Skin of body (tissue), 2 donors: ENCODE results near the gene ATP13A3. TPM values are rescaled to one million over a fixed set of nuclear protein-coding genes. Genes with fewer than 3 reads are reported as not detected.
"Not testable (repeated sequence)": the region's sequence is repeated elsewhere in the genome, so short reads cannot be mapped to it uniquely, and the experiment has no call there.

Experiments
- DNase-seq: peaks from one replicate; lab custom pipeline; 2025; lab: John Stamatoyannopoulos, UW
- total RNA-seq: library from RNA; depleted of rRNA; stranded (reverse); fragments of >200 nt; gene quantifications from one replicate; pipeline ENCODE4 v1.2.3, GENCODE V29; 2014

Gene ATP13A3
- 73.5 TPM for total RNA-seq

DNA sequence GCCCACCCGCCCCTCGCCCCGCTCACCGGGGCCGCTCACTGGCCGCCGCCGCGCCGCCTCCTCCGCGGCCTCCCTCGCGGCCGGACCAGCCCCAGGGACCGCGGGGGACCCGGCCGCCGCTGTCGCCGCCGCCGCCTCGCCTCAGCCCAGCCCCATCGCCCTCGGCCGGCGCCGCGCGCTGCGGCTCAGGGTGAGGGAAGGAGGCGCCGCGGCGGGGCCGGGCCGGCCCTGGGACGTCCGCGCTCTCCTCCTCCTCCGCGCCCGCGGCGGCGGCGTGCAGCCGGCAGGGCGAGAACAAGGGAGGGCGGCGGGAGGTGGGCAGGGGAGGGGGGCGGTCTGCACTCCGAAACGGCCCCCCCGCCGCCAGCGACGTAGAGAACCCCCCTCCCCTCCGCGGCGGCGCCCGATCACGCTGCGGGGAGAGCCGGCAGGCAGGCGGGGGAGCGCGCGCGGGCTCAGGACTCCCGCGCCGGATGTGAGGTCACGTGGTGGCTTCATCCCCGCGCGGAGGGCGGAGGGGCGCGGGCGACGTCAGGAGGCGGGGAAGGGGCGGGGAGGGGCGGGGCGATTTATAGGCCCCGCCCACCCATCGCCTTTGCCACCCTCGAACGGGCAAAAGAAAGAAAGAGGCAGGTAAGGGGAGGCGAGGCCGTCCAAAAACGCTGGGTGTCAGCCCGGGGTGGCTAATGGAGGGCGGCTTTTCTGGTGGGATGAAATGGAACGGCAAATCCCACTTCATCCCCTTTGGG, at the start of gene ATP13A3:
TSS of gene ATP13A3 (minus strand) at position 463 of the 749 bp plus-strand sequence. CDS start 24,812 bp downstream, outside the sequence.
- DNase-seq: peak; percentile 90

DNA sequence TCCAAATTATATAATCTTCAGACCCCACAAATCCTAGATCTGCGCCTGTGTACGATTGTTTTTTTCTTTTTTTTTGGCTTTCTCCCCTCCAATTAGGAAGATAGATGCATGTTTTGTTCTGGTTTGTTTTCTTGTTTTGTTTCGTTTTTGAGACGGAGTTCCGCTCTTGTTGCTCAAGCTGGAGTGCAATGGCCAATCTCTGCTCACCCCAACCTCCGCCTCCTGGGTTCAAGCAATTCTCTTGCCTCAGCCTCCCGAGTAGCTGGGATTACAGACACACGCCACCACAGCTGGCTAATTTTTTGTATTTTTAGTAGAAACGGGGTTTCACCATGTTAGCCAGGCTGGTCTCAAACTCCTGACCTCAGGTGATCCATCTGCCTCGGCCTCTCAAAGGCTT, 48.4 kb upstream of the ATP13A3 start:
- DNase-seq: not testable (repeated sequence)

DNA sequence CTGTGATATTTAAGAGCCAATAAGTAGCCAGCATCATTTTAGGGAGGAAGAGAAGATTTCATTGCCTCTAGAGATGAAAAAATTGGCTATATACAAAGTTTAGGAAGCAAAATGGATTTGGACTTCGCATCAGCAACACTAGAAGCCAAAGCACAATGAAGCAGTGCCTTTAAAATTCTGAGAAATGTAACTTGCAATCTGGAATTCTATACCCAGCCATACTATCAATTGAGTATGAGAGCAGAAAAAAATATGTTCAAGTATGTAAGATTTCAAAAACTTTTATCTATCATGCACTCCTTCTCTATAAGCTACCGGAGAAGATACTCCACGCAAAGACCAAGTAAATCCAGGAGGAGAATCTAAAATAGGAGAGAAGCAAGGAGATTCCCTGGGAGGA, 47.4 kb upstream of the ATP13A3 start:
- DNase-seq: no peak

DNA sequence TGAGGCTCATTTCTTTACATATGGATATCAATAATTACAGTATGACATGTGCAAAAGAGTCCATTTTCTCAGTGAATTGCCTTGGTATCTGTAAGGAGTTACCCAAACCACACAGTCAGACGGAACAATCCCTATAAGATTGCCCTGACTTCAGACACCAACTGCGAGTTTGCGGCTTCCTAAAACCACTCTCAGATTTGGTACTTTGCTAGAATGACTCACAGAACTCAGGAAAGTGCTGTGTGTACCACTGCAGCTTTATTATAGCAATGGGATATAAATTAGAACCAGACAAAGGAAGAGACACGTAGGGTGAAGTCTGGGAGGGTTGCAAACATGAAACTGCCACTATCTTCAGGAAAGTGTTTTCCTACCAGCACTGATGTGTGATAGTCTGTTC, 45.8 kb upstream of the ATP13A3 start:
- no peak for DNase-seq

DNA sequence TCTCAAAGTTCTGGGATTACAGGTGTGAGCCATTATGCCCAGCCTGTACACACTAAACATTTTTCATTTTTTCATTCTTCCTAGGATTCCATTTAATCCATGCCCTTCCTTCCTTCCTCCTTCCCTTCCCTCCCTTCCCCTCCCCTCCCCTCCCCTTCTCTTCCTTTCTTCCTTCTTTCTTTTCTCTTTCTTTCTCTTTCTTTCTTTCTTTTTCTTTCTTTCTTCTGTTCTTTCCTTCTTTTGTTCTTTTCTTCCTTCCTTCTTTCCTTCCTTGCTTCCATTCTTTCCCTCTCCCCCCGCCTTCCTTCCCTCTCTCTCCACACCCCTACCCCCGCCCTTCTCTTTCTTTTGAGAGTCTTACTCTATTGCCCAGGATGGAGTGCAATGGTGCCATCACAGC, 40.9 kb upstream of the ATP13A3 start:
- DNase-seq: no peak

DNA sequence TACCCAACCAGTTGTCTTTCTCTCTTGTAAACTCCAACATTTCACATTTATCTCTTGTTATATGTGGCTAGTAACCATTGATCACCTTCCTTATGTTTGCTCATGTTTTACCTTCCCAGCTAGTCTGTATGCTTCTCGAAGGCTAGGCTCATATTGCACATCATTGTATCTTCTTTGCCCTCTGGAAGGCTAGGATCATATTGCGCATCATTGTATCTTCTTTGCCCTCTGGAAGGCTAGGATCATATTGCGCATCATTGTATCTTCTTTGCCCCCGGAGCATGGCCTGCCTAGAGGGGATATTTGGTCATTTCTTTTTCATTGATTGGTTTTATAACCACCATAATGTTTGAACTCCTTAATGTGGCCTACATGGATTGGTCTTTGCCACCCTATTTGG, 39.4 kb upstream of the ATP13A3 start:
- no peak for DNase-seq

DNA sequence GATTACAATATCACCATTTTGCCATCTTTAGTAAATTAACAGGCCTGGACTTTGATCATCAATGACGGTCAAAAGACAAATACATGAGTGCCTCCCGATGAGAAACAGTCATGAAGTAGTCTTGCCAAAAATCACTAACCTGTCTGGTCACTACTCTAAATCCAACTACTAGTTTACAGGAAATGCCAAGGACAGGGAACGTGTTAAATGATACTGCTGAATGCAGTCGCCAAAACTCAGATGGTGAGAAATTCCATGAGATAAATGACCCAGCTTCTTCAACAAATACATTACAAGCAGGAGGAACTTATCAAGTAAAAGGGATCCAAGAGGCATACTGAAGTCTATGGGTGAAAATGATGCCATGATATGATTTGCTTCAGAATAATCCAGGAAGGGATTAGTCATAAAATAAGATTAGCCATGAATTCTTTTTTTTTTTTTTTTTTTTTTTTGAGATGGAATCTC, 35.8 kb upstream of the ATP13A3 start:
- no peak for DNase-seq

DNA sequence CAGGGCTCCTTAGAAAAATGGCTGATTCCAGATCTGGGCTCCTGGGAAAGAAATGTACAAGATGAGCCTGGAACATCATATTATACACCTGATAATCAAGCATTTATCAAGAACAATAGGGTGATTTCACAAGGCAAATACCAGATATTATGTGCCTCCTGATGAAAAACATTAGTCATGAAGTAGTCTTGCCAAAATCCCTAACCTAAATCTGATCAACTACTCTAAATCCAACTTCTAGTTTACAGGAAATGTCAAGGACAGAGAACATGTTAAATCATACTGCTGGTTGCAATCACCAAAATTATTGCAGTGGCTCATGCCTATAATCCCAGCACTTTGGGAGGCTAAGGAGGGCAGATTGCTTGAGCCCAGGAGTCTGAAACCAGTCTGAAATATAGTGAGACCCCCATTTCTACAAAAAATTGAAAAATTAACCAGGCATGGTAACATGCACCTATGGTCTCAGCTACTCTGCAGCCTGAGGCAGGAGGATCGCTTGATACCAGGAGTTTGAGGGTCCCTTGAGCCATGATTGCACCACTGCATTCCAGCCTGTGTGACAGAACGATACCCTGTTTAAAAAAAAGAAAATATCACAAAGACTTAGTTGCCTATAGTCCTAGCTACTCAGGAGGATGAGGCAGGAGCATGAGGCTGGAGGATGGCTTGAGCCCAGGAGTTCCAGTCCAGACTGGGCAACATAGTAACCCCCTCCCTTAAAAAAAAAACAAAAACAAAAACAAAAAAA, 34.9 kb upstream of the ATP13A3 start:
- no peak for DNase-seq

DNA sequence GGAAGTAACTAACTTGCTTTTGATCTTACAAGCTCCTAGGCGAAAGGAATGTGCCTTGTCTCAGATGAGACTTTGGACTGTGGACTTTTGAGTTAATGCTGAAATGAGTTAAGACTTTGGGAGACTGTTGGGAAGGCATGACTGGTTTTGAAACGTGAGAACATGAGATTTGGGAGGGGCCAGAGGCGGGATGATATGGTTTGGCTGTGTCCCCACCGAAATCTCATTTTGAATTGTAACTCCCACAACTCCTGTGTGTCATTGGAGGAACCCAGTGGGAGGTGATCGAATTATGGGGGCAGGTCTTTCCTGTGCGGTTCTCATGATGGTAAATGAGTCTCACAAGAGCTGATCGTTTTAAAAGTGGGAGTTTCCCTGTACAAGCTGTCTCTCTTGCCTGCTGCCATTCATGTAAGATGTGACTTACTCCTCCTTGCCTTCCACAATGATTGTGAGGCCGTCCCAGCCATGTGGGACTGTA, 33.9 kb upstream of the ATP13A3 start:
- DNase-seq: not testable (repeated sequence)

DNA sequence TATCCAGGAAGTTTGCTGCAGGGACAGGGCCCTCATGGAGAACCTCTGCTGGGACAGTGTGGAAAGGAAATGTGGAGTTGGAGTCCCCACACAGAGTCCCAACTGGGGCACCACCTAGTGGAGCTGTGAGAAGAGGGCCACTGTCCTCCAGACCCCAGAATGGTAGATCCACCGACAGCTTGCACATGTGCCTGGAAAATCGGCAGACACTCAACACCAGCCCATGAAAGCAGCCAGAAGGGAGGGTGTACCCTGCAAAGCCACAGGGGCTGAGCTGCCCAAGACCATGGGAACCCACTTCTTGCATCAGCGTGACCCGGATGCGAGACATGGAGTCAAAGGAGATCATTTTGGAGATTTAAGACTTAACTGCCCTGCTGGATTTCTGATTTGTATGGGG, 33.4 kb upstream of the ATP13A3 start:
- DNase-seq: not testable (repeated sequence)

DNA sequence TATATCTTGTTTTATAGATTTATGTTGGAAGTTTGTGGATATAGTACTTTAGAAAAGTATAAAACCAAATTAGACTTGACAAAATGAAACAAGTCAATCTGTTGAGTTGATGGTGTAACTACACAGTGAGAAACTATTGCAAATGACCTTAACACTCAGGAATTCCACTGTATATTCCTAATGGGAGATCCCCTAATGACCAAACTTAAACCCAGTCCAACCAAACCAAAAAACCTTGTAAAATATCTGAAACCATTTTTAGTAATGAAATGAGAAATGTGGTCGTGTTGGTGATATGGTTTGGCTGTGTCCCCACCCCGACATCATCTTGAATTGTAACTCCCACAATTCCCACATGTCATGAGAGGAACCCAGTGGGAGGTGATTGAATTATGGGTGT, 31.9 kb upstream of the ATP13A3 start:
- DNase-seq: no peak

DNA sequence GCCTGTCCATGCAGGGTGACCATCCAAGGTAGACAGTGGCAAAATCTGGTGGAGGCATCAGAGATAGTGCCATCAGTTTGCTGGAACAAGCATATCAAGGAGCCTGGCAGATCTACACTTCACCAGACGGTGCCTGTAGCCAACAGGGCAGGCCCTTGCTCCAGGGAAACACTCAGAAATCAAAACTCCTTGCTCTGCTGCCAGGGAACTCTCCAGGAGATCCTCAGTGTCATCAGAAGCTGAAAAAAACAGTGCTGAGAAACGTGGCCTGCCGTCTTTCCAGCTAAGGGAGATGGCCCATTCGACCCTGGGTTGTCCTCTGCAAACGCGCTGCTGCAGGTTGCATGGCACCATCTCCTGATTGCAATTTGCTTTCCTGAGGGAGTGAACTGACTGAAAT, 30.5 kb upstream of the ATP13A3 start:
- DNase-seq: no peak

DNA sequence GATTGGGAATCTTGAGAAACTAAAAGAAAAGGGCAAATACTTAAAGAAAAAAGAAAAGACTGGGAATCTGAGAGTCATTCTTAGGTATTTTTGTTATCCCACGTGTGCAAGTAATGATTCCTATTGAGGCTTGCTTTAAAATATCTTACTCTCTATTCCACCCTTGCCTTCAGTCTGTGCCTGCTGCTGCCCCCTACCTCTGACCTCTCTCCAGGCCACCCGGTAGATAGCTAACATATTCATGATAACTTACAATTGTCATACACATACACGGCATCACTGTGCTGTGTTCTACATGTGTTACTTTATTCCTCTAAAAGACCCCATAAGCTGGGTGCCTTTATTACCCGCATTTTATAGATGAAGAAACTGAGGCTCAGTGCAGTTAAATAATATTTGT, 27.8 kb upstream of the ATP13A3 start:
- no peak for DNase-seq

DNA sequence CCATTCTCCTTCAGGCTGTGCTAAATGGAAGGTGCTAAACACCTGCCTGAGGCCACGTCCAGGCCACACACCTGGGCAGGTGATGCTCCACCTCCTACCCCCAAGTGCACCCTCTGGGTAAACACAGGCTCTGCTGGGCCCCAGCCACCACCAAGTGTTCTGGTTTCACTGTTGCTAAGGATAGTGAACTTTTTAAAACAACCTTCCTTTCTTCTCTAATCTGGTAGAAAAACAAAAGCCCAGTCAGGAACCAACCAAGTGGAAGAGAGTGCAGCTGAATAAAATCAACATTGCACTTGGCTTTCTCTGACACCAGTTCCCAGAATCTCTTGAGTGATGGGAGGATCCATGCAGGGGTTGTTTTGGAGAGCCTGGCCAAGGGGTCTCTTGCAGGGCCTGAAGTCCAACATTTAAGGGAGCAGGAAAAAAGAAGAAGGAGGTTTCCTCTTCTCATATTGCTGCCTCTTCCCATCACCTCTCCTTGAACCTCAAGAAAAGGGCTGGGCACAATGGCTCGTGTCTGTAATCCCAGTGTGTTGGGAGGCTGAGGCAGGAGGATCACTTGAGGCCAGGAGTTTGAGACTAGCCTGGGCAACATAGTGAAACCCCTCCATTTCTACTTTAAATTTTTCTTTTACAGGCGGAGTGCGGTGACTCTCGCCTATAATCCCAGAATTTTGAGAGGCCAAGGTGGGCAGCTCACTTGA, 26.2 kb upstream of the ATP13A3 start:
- DNase-seq: no peak

DNA sequence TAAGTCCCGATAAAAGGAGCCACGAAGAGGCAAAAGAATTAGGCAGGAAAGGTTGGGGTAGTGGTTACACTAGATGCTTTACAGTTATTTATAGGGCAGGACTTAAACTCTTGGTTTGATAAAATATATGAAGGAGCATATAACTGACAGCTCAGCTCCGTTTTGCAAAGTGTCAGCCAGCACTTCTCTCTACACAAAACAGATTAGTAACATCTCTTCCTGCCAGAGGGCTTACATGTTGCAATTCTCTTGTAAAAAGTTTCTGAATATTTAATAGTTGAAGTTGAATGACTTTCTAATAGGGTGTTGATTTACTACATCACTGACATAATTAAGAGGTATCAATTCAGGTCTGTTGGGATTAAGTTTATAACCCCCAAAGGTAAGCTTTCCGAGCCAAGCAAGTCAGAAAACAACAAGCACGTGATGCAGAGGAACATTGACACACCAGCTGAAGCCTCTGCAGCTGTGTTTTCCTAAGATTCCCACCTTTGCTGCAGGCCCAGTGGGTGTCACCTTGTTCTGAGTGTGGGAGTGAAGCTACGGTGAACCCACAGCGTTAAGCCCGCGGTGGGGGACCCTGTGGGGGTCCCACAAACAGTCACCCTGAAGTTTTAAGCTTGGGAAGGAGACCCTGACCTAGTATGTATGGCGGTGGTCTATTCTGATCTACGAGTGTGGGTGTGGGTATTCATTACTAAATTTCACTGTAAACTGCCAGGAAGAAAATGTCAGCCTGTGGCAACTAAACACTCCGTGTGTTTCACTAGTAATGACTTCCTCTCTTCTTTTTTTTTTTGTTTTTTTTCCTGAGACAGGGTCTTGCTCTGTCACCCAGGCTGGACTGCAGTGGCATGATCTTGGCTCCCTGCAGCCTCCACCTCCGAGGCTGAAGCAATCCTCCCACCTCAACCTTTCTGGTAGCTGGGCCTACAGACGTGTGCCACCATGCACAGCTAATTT, 22.0 kb upstream of the ATP13A3 start:
- DNase-seq: no peak

DNA sequence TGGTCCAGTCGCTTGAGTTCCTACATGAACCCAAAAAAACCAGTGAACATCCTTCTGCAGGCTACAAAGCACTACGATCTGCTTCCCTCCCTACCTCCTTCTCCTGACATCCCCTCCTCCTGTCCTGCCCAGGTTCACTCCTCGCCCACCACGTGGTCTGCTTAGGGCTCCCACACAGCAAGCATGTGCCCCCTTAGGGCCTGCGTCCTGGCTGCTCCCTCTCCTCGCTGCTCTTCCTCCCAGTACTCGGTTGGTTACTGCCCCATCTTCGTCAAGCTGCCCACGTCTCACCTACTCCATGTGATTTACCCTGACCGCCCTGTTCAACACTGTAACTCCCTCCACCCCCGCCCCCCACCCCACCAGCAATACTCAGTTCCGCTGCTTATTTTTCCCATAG, 20.8 kb upstream of the ATP13A3 start:
- no peak for DNase-seq

DNA sequence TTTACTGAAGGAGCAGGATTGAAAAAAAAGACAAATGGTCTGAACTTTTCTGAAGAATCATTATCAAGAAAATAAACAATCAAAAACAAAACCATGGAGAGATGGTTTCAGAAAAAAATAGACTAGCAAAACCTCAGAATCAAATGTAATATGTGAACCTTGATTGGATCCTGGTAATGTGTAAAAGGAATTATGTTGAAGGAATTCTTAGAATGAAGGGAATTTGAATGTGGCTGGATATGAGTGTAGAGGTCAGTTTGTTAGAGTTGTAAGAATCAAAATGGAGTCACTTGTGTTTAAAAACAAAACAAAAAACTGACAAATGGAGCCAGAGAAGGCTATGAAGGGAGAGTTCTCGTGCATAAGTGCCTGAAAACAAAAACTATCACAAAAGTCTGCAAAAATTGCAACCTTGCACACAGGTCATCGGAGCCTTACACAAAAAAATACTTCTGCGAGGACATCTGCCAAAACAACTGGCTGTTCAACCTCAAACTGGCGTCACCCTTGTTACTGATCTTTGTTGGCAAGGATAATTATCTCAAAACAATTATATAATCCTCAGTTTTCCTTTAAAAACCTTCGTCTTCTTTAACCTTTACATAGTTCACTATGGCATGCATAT, 19.1 kb upstream of the ATP13A3 start:
- DNase-seq: no peak

DNA sequence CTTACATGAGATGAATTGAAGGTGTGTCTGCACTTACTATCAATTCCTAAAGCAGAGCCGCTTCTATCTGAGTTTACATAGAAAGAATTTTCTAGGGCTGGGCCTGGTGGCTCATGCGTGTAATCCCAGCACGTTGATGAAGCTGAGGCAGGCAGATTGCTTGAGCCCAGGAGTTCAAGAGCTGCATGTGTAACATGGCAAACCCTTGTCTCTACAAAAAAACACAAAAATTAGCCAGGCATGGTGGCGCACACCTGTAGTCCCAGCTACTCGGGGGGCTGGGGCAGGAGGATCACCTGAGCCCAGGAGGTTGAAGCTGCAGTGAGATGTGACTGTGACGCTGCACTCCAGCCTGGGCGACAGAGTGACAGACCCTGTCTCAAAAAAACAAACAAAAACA, 18.1 kb upstream of the ATP13A3 start:
- DNase-seq: no peak

DNA sequence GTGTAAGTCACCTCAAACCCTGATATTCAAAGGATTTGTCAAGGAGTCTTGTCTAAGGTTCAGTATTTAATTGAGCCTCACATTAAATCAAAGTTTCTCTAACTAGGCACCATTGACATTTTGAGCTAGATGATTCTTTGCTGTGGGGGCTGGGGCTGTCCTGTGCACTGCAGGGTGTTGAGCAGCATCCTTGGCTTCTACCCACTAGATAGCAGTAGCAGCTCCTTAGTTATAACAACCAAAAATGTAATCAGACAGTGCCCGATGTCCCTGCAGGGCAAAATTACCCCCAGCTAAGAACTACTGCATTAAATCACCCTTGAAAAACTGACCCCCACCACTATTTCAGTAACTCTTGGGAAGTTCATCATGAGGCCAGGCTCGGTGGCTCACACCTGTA, 17.3 kb upstream of the ATP13A3 start:
- DNase-seq: no peak

DNA sequence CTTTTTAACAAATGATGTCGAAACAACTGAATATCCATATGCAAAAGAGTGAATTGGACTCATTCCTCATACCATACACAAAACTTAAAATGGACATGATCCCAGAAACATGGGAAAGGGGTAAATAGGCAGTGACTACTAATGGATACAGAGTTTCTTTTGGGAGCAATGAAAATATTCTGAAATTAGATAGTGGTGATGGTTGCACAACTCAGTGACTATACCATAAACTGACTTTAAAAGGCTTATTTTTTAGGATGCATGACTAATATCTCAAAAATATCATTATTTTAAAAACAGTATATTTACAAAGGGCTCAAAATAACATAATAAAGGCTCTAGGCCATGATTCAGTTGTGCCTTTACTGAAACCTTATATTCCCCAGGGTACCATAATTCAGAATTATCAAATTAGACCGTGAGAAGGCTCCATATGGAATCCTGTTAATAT, 16.3 kb upstream of the ATP13A3 start:
- DNase-seq: no peak
